C4-2B (cell line): ENCODE results near the gene NFASC.

ENCODE experiments used
- CTCF ChIP-seq: fragments of 450-650 bp; conservative IDR thresholded peaks from 2 replicates; pipeline ENCODE4 v1.5.1; 2017; ENCODE audit warnings: mild to moderate bottlenecking
- ZFX ChIP-seq: fragments of 450-650 bp; IDR thresholded peaks from 2 replicates; pipeline ENCODE4 v1.6.1; 2017

DNA sequence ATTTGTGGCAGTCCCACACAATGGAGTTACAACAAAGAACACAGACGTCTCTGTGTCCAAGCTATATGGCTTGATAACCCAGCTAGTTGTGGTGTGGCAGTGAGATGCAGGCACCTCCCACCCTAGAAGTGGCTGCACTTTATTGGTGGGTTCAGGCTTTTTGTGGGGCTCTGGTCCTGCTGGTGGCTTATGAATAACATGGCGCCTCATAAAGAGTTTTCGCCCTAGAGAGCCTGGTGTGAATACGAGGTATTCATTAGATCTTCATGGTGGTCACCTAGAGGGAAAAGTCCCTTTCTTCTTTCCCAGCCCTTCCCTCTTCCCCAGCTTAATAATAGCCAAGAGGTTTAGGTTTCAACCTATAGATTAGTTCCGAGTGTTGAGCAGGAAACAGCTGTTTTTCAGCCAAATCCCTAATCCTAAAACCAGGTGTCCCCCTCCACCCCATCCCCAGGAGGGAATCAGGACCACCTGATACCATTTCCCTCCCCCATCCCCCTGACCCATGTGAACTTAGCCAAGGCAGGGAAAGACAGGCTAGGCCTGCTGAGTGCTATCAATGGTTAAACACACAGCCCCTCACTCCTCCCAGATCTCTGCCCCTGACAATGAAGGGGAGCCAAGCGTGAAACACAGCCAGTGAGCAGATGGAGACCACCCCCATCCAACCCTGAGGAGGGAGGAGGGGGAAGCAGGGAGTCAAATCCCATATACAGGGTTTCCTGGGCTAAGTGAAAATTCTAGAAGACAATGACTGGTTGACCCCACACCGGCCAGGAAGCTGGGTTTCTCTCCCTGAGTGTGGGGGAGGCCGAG is 58.2 kb downstream of the NFASC start:
- TF ChIP-seq CTCF: no peak
- no peak for TF ChIP-seq ZFX
